Liver (tissue), 3 donors: Measurements from ENCODE around the gene NRIP2.

Source experiments
- EGR1 ChIP-seq, 2 donors: IDR thresholded peaks; 2 replicates each; pipeline ENCODE4 v1.6.1; 2016 to 2018; ENCODE audit warnings: antibody characterized with exemption in 2 of 2, low read depth in 2 of 2
- GABPA ChIP-seq, 2 donors: IDR thresholded peaks in 1 of 2; conservative IDR thresholded peaks in 1 of 2; 2 replicates each; pipeline ENCODE4 v1.6.1; 2016; ENCODE audit warnings: antibody characterized with exemption in 2 of 2, mild to moderate bottlenecking in 1 of 2, moderate library complexity in 1 of 2
- RXRA ChIP-seq, 2 donors: IDR thresholded peaks; 2 replicates each; pipeline ENCODE4 v1.6.1; 2017 to 2018; ENCODE audit warnings: antibody characterized with exemption in 2 of 2, mild to moderate bottlenecking in 1 of 2
- SP1 ChIP-seq: IDR thresholded peaks from 2 replicates; pipeline ENCODE4 v1.6.1; 2018; ENCODE audit warnings: antibody characterized with exemption, mild to moderate bottlenecking
- YY1 ChIP-seq: IDR thresholded peaks from 2 replicates; pipeline ENCODE4 v1.6.1; 2016; ENCODE audit warnings: antibody characterized with exemption, mild to moderate bottlenecking
- TF ChIP-seq, protein P1 (sequence below): fragments of 150-350 bp; IDR thresholded peaks from 2 replicates; pipeline ENCODE4 v1.5.1; 2017; ENCODE audit warnings: improper control_type of control experiment, low read depth, low read length; ENCODE audit not compliant: missing input control
- TF ChIP-seq, protein P2 (sequence below): IDR thresholded peaks from 2 replicates; pipeline ENCODE4 v1.6.1; 2016; ENCODE audit warnings: antibody characterized with exemption
- TF ChIP-seq, protein P3 (sequence below): IDR thresholded peaks from 2 replicates; pipeline ENCODE4 v1.6.1; 2016; ENCODE audit warnings: antibody characterized with exemption, mild to moderate bottlenecking
- TF ChIP-seq, protein P4 (sequence below): IDR thresholded peaks from 2 replicates; pipeline ENCODE4 v1.6.1; 2016; ENCODE audit warnings: antibody characterized with exemption
- TF ChIP-seq, protein P5 (sequence below): IDR thresholded peaks from 2 replicates; pipeline ENCODE4 v1.6.1; 2016; ENCODE audit warnings: antibody characterized with exemption
- donor health status: healthy.
- donor health status: healthy.

DNA sequence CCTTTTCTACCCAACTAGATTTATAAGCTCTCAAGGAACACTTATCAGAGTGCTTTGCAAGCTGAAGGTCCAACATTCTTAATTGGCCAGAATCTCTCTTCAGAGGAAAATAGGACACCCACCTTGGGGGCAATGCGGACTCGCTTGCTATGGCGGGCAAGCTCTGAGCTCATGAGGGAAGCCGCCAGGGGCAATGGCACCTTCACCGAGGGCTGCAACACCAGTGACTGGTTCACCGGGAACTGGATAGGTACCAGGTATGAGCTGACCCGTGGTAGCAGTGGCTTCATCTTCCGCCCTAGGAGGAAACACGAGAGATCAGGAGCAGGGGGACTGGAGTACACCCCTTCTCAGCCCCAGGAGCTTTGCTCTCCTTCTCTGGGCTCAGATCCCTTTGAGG lies 29.4 kb upstream of the NRIP2 start:
- TF ChIP-seq, protein P1, sequence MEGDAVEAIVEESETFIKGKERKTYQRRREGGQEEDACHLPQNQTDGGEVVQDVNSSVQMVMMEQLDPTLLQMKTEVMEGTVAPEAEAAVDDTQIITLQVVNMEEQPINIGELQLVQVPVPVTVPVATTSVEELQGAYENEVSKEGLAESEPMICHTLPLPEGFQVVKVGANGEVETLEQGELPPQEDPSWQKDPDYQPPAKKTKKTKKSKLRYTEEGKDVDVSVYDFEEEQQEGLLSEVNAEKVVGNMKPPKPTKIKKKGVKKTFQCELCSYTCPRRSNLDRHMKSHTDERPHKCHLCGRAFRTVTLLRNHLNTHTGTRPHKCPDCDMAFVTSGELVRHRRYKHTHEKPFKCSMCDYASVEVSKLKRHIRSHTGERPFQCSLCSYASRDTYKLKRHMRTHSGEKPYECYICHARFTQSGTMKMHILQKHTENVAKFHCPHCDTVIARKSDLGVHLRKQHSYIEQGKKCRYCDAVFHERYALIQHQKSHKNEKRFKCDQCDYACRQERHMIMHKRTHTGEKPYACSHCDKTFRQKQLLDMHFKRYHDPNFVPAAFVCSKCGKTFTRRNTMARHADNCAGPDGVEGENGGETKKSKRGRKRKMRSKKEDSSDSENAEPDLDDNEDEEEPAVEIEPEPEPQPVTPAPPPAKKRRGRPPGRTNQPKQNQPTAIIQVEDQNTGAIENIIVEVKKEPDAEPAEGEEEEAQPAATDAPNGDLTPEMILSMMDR, result no peak
- TF ChIP-seq SP1 (no peak), EGR1 (IDR thresholded peaks at IDR 0.05; ENCODE audit: low read depth in 2 of 2) (no peak), YY1 (no peak), RXRA (IDR thresholded peaks at IDR 0.05) (no peak), GABPA (IDR thresholded peaks at IDR 0.05 in 1 of 2, conservative IDR thresholded peaks at IDR 0.05 in 1 of 2) (no peak)
- TF ChIP-seq, protein P2, sequence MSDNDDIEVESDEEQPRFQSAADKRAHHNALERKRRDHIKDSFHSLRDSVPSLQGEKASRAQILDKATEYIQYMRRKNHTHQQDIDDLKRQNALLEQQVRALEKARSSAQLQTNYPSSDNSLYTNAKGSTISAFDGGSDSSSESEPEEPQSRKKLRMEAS, result no peak
- TF ChIP-seq, protein P3, sequence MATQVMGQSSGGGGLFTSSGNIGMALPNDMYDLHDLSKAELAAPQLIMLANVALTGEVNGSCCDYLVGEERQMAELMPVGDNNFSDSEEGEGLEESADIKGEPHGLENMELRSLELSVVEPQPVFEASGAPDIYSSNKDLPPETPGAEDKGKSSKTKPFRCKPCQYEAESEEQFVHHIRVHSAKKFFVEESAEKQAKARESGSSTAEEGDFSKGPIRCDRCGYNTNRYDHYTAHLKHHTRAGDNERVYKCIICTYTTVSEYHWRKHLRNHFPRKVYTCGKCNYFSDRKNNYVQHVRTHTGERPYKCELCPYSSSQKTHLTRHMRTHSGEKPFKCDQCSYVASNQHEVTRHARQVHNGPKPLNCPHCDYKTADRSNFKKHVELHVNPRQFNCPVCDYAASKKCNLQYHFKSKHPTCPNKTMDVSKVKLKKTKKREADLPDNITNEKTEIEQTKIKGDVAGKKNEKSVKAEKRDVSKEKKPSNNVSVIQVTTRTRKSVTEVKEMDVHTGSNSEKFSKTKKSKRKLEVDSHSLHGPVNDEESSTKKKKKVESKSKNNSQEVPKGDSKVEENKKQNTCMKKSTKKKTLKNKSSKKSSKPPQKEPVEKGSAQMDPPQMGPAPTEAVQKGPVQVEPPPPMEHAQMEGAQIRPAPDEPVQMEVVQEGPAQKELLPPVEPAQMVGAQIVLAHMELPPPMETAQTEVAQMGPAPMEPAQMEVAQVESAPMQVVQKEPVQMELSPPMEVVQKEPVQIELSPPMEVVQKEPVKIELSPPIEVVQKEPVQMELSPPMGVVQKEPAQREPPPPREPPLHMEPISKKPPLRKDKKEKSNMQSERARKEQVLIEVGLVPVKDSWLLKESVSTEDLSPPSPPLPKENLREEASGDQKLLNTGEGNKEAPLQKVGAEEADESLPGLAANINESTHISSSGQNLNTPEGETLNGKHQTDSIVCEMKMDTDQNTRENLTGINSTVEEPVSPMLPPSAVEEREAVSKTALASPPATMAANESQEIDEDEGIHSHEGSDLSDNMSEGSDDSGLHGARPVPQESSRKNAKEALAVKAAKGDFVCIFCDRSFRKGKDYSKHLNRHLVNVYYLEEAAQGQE, result no peak
- TF ChIP-seq, protein P4, sequence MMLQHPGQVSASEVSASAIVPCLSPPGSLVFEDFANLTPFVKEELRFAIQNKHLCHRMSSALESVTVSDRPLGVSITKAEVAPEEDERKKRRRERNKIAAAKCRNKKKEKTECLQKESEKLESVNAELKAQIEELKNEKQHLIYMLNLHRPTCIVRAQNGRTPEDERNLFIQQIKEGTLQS, result no peak
- TF ChIP-seq, protein P5, sequence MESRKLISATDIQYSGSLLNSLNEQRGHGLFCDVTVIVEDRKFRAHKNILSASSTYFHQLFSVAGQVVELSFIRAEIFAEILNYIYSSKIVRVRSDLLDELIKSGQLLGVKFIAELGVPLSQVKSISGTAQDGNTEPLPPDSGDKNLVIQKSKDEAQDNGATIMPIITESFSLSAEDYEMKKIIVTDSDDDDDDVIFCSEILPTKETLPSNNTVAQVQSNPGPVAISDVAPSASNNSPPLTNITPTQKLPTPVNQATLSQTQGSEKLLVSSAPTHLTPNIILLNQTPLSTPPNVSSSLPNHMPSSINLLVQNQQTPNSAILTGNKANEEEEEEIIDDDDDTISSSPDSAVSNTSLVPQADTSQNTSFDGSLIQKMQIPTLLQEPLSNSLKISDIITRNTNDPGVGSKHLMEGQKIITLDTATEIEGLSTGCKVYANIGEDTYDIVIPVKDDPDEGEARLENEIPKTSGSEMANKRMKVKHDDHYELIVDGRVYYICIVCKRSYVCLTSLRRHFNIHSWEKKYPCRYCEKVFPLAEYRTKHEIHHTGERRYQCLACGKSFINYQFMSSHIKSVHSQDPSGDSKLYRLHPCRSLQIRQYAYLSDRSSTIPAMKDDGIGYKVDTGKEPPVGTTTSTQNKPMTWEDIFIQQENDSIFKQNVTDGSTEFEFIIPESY, result no peak
